DMS53 treated with DMSO at 0.1 percent for 48 hours (cell line): ENCODE data around the gene MGST3.
A peak's percentile ranks its signal among the peaks of the same experiment; 100 is the strongest.
"Not testable (repeated sequence)": the region's sequence is repeated elsewhere in the genome, so short reads cannot be mapped to it uniquely, and the experiment has no call there.

Experiments used
- DNase-seq: peaks from one replicate; lab custom pipeline; 2025; ENCODE audit not compliant: unreplicated experiment; lab: John Stamatoyannopoulos, UW

The MGST3 gene

GRCh38 chr1:165628147-165628822, 2.7 kb upstream of the MGST3 start:
- no peak for DNase-seq

GRCh38 chr1:165629151-165629550, 1.9 kb upstream of the MGST3 start:
- DNase-seq = no peak

- peak; percentile 76 for DNase-seq
Observed at GRCh38 chr1:165629848-165630628, 996 bp upstream of the MGST3 start.

GRCh38 chr1:165631342-165632151, 513 bp downstream of the MGST3 start:
- DNase-seq = peak; percentile 36

- DNase-seq = no peak
Observed at GRCh38 chr1:165632152-165632469, 1.1 kb downstream of the MGST3 start.

GRCh38 chr1:165632491-165632890, 1.5 kb downstream of the MGST3 start:
- DNase-seq = no peak

- DNase-seq = no peak
Observed at GRCh38 chr1:165633614-165634013, 2.6 kb downstream of the MGST3 start.

GRCh38 chr1:165634154-165634921, 3.3 kb downstream of the MGST3 start:
- no peak for DNase-seq

GRCh38 chr1:165635329-165635728, 4.3 kb downstream of the MGST3 start:
- DNase-seq = no peak

GRCh38 chr1:165635823-165636222, 4.8 kb downstream of the MGST3 start:
- DNase-seq = no peak

- DNase-seq = no peak
Observed at GRCh38 chr1:165637427-165637826, 6.4 kb downstream of the MGST3 start.

GRCh38 chr1:165638211-165638610, 7.2 kb downstream of the MGST3 start:
- DNase-seq = not testable (repeated sequence)

- no peak for DNase-seq
Observed at GRCh38 chr1:165639821-165640623, 9.0 kb downstream of the MGST3 start.

- DNase-seq = no peak
Observed at GRCh38 chr1:165641231-165641987, 10.4 kb downstream of the MGST3 start.

GRCh38 chr1:165644064-165644735, 13.2 kb downstream of the MGST3 start:
- DNase-seq = no peak

- no peak for DNase-seq
Observed at GRCh38 chr1:165645654-165646366, 14.8 kb downstream of the MGST3 start.

GRCh38 chr1:165647517-165647916, 16.5 kb downstream of the MGST3 start:
- no peak for DNase-seq

GRCh38 chr1:165647970-165648369, 16.9 kb downstream of the MGST3 start:
- DNase-seq = no peak
